K562 (cell line): Measurements from ENCODE around the gene LRRC15. TPM values are rescaled to one million over a fixed set of nuclear protein-coding genes. Genes with fewer than 3 reads are reported as not detected.
A peak's percentile ranks its signal among the peaks of the same experiment; 100 is the strongest.

Experiments used
- ATF7 ChIP-seq: fragments of 450-650 bp; IDR thresholded peaks from 2 replicates; pipeline ENCODE4 v1.7.1; 2014; ENCODE audit warnings: mild to moderate bottlenecking, moderate library complexity
- CBX2 ChIP-seq: fragments of 200-600 bp; sonication (generic); IDR thresholded peaks from one replicate; pipeline ENCODE4 v1.6.1; 2012; ENCODE audit warnings: mild to moderate bottlenecking, low read length, inconsistent platforms; ENCODE audit not compliant: insufficient read depth, poor library complexity, severe bottlenecking
- CGGBP1 ChIP-seq: fragments of 250-450 bp; sonication (Bioruptor Pico); IDR thresholded peaks from 2 replicates; pipeline ENCODE4 v1.9.0; 2021; ENCODE audit warnings: mild to moderate bottlenecking
- DLX4 ChIP-seq: fragments of 250-450 bp; sonication (Bioruptor Pico); IDR thresholded peaks from 2 replicates; pipeline ENCODE4 v1.6.1; 2021; ENCODE audit warnings: mild to moderate bottlenecking
- EP400 ChIP-seq: fragments of 450-650 bp; IDR thresholded peaks from 2 replicates; pipeline ENCODE4 v1.6.1; 2017; ENCODE audit warnings: antibody characterized with exemption, mild to moderate bottlenecking, moderate library complexity
- ILF3 ChIP-seq: fragments of 450-650 bp; IDR thresholded peaks from 2 replicates; pipeline ENCODE4 v1.6.1; 2018; ENCODE audit warnings: antibody characterized with exemption, mild to moderate bottlenecking, moderate library complexity, borderline replicate concordance
- KDM5B ChIP-seq: fragments of 200-600 bp; sonication (generic); IDR thresholded peaks from 2 replicates; pipeline ENCODE4 v1.6.1; 2012; ENCODE audit warnings: low read depth, mild to moderate bottlenecking, moderate library complexity, low read length, control low read depth, inconsistent platforms; ENCODE audit not compliant: insufficient replicate concordance
- MAX ChIP-seq: sonication (generic); formaldehyde crosslinking; IDR thresholded peaks from 2 replicates; pipeline ENCODE4 v1.9.0; 2022; ENCODE audit warnings: mild to moderate bottlenecking, missing genetic modification reagents
- MAZ ChIP-seq, 2 experiments: fragments of 450-650 bp in 1 of 2; sonication (generic) in 1 of 2; formaldehyde crosslinking; IDR thresholded peaks in 1 of 2; conservative IDR thresholded peaks in 1 of 2; 2 replicates each; pipeline versions ENCODE4 v1.4.0 to v1.5.0; 2020; ENCODE audit warnings: mild to moderate bottlenecking in 1 of 2, missing genetic modification reagents in 1 of 2
- MCM5 ChIP-seq: fragments of 450-650 bp; IDR thresholded peaks from 2 replicates; pipeline ENCODE4 v1.6.1; 2016; ENCODE audit warnings: low read depth
- NCOA6 ChIP-seq: fragments of 450-650 bp; IDR thresholded peaks from 2 replicates; pipeline ENCODE4 v1.6.1; 2017; ENCODE audit warnings: mild to moderate bottlenecking
- NR3C1 ChIP-seq: sonication (generic); formaldehyde crosslinking; IDR thresholded peaks from 2 replicates; pipeline ENCODE4 v1.8.1; 2022; ENCODE audit warnings: missing genetic modification reagents
- PPARD ChIP-seq: fragments of 250-450 bp; sonication (Bioruptor Pico); IDR thresholded peaks from 2 replicates; pipeline ENCODE4 v1.8.0; 2022; ENCODE audit warnings: inconsistent platforms, mild to moderate bottlenecking, moderate library complexity
- TOE1 ChIP-seq, 2 experiments: fragments of 450-650 bp in 1 of 2; sonication (generic) in 1 of 2; formaldehyde crosslinking in 1 of 2; IDR thresholded peaks; 2 replicates each; pipeline versions ENCODE4 v1.7.1 to v1.8.0; 2016 to 2022; ENCODE audit warnings: borderline replicate concordance in 2 of 2, mild to moderate bottlenecking in 2 of 2, antibody characterized with exemption in 1 of 2, inconsistent platforms in 1 of 2, low read depth in 1 of 2, missing genetic modification reagents in 1 of 2, moderate library complexity in 1 of 2
- UBTF ChIP-seq, 2 experiments: IDR thresholded peaks; 2 replicates each; pipeline ENCODE4 v1.6.1; 2012; ENCODE audit warnings: improper control_type of control experiment in 2 of 2, low read depth in 2 of 2, low read length in 2 of 2, borderline replicate concordance in 1 of 2
- ZNF384 ChIP-seq: IDR thresholded peaks from 2 replicates; pipeline ENCODE4 v1.6.1; 2012; ENCODE audit warnings: low read depth, low read length, improper control_type of control experiment
- ZNF609 ChIP-seq: sonication (generic); formaldehyde crosslinking; IDR thresholded peaks from 2 replicates; pipeline ENCODE4 v1.8.1; 2023; ENCODE audit warnings: missing genetic modification reagents, mild to moderate bottlenecking, borderline replicate concordance
- ZZZ3 ChIP-seq: fragments of 450-650 bp; IDR thresholded peaks from 2 replicates; pipeline ENCODE4 v1.6.1; 2016; ENCODE audit warnings: antibody characterized with exemption, mild to moderate bottlenecking, moderate library complexity
- polyA plus RNA-seq, 8 experiments: library from polyadenylated mRNA; depleted of rRNA in 4 of 8; stranded (reverse) in 5 of 8; unstranded in 3 of 8; fragments of >200 nt; fragmentation: Nextera tagmentation in 2 of 8; fragmentation: Illumina TruSeq in 1 of 8; extraction: Ambion mirVana in 2 of 8; extraction: Trizol in 1 of 8; gene quantifications; 2 replicates each; pipeline versions ENCODE4 v1.2.1 to v1.2.3, GENCODE V29; 2011 to 2014; ENCODE audit warnings: inconsistent platforms in 1 of 8, missing spikeins in 1 of 8
- total RNA-seq, 7 experiments: library from RNA; depleted of rRNA in 6 of 7; stranded (reverse); fragments of >200 nt in 6 of 7; fragmentation: Illumina TruSeq in 2 of 7; extraction: Trizol in 2 of 7; gene quantifications; 2 replicates each; pipeline versions ENCODE4 v1.2.1 to v1.2.3, GENCODE V29; 2011 to 2021; ENCODE audit warnings: low replicate concordance in 1 of 7

Gene LRRC15
- total and polyA plus RNA-seq, 9 of the 15 experiments (the other 6 are each of a cell fraction or from before 2014, with no cell fraction given) = not detected

GRCh38 chr3:194333212-194333980 is 36.1 kb downstream of the LRRC15 start (continued):
- TF ChIP-seq ZNF609 (CRISPR knock-in tag) (no peak), MAZ (CRISPR knock-in tag; conservative IDR thresholded peaks at IDR 0.05 in 1 of 2, IDR thresholded peaks at IDR 0.05 in 1 of 2) (peak; percentile 77 to 79), CGGBP1 (CRISPR knock-in tag) (no peak), ILF3 (no peak), NCOA6 (peak; percentile 82), PPARD (no peak), TOE1 (IDR thresholded peaks at IDR 0.05; ENCODE audit: borderline replicate concordance) (peak; percentile 59; the same call in 1 of the 2 replicates), TOE1 (CRISPR knock-in tag; IDR thresholded peaks at IDR 0.05; ENCODE audit: borderline replicate concordance, low read depth) (no peak), ZZZ3 (no peak), ZNF384 (no peak), ATF7 (0 out of 2 replicates have a peak, but pooled peaks have one; percentile 47), MAX (CRISPR knock-in tag) (peak; percentile 95), UBTF (IDR thresholded peaks at IDR 0.05; ENCODE audit: borderline replicate concordance in 1 of 2, low read depth in 2 of 2, low read length in 2 of 2) (peak in 1 of 2 experiments; percentile 59; a peak in 1 of 4 replicates), DLX4 (no peak), CBX2 (no peak), NR3C1 (CRISPR knock-in tag) (peak; percentile 69; the same call in 1 of the 2 replicates), KDM5B (no peak), EP400 (peak; percentile 73; the same call in 1 of the 2 replicates), MCM5 (no peak)
